Fibroblast of lung (primary cell): ENCODE measurements around the gene ARID2. TPM values are rescaled to one million over a fixed set of nuclear protein-coding genes. Genes with fewer than 3 reads are reported as not detected.

Experiments
- DNase-seq, 2 donors: peaks; one replicate each; pipeline versions ENCODE4 v3.0.0 to v3.0.0-alpha.2; 2010; ENCODE audit warnings: low read depth in 2 of 2
- H2AFZ ChIP-seq: 2 replicates; pipeline ENCODE4 v1.5.1; 2012; ENCODE audit warnings: low read length, control low read depth, inconsistent platforms
- H3K27ac ChIP-seq: 2 replicates; pipeline ENCODE4 v1.5.1; 2011; ENCODE audit warnings: low read length, control low read depth; ENCODE audit not compliant: insufficient read depth
- H3K27me3 ChIP-seq: 2 replicates; pipeline ENCODE4 v1.5.1; 2011; ENCODE audit warnings: mild to moderate bottlenecking, low read length; ENCODE audit not compliant: control insufficient read depth, insufficient read depth
- H3K36me3 ChIP-seq: 2 replicates; pipeline ENCODE4 v1.5.1; 2011; ENCODE audit warnings: low read length; ENCODE audit not compliant: control insufficient read depth, insufficient read depth
- H3K4me1 ChIP-seq: 2 replicates; pipeline ENCODE4 v1.5.1; 2011; ENCODE audit warnings: low read length; ENCODE audit not compliant: control insufficient read depth, insufficient read depth; ENCODE audit errors: extremely low read depth
- H3K4me2 ChIP-seq: 2 replicates; pipeline ENCODE4 v1.5.1; 2011; ENCODE audit warnings: low read length, control low read depth; ENCODE audit not compliant: insufficient read depth; ENCODE audit errors: extremely low read depth
- H3K4me3 ChIP-seq, 4 experiments: fragments of 200-600 bp in 1 of 4; sonication (generic) in 1 of 4; replicated peaks in 1 of 4; 2 replicates each; pipeline ENCODE4 v1.5.1; 2011 to 2016; ENCODE audit warnings: low read length in 4 of 4, low read depth in 3 of 4, mild to moderate bottlenecking in 3 of 4, control low read depth in 2 of 4, inconsistent platforms in 1 of 4, mixed read lengths in 1 of 4; ENCODE audit not compliant: insufficient read depth in 1 of 4; ENCODE audit errors: control extremely low read depth in 1 of 4
- H3K79me2 ChIP-seq: 2 replicates; pipeline ENCODE4 v1.5.1; 2012; ENCODE audit warnings: mild to moderate bottlenecking, low read length, inconsistent platforms; ENCODE audit not compliant: control insufficient read depth, insufficient read depth
- H3K9ac ChIP-seq: 2 replicates; pipeline ENCODE4 v1.5.1; 2011; ENCODE audit warnings: mild to moderate bottlenecking, low read length, control low read depth; ENCODE audit not compliant: insufficient read depth
- H3K9me3 ChIP-seq: 2 replicates; pipeline ENCODE4 v1.5.1; 2012; ENCODE audit warnings: low read depth, low read length; ENCODE audit not compliant: control insufficient read depth, insufficient read depth
- H4K20me1 ChIP-seq: 2 replicates; pipeline ENCODE4 v1.5.1; 2011; ENCODE audit warnings: low read length; ENCODE audit not compliant: control insufficient read depth, insufficient read depth; ENCODE audit errors: extremely low read depth
- CTCF ChIP-seq, 2 donors: IDR thresholded peaks in 1 of 2; conservative IDR thresholded peaks in 1 of 2; 1 replicate in 1 of 2; 2 replicates in 1 of 2; pipeline ENCODE4 v1.5.1; 2011 to 2012; ENCODE audit warnings: low read length in 2 of 2, control low read depth in 1 of 2, inconsistent platforms in 1 of 2, low read depth in 1 of 2, mild to moderate bottlenecking in 1 of 2
- EZH2 ChIP-seq: IDR thresholded peaks from 2 replicates; pipeline ENCODE4 v1.5.1; 2012; ENCODE audit warnings: low read length, control low read depth, mild to moderate bottlenecking; ENCODE audit errors: missing control alignments
- polyA plus RNA-seq, 2 donors: library from polyadenylated mRNA; depleted of rRNA in 1 of 2; stranded (reverse) in 1 of 2; unstranded in 1 of 2; fragments of >200 nt; gene quantifications; 2 replicates each; pipeline ENCODE4 v1.2.1, GENCODE V29; 2011 to 2012; ENCODE audit warnings: missing spikeins in 1 of 2
- total RNA-seq: library from RNA; depleted of rRNA; stranded (reverse); fragments of >200 nt; gene quantifications from 2 replicates; pipeline ENCODE4 v1.2.1, GENCODE V29; 2014

The ARID2 gene
- total and polyA plus RNA-seq, 2 donors (not counting 1 experiment from before 2014, with no cell fraction given), result 14.5 to 15.7 TPM

- Histone ChIP-seq H3K4me1 (no peaks in the 10 kb centered on the region), H3K9me3 (no peaks in the 10 kb centered on the region), H4K20me1 (no peaks in the 10 kb centered on the region), H3K27ac (no peak overlapping the region), H3K27me3 (no peaks in the 10 kb centered on the region), H2AFZ (no peak overlapping the region), H3K9ac (no peak overlapping the region), H3K4me2 (no peak overlapping the region), H3K4me3 (no peak overlapping the region), H3K36me3 (peaks cover 2% of the 10 kb centered on the region), H3K79me2 (no peaks in the 10 kb centered on the region)
- TF ChIP-seq EZH2 (no peak), CTCF (conservative IDR thresholded peaks at IDR 0.05 in 1 of 2, IDR thresholded peaks at IDR 0.05 in 1 of 2; ENCODE audit: low read depth in 1 of 2, low read length in 2 of 2) (no peak)
- peak in 1 of 2 donors; percentile 14 for DNase-seq
Measured at GRCh38 chr12:45890276-45890675, 160.8 kb downstream of the ARID2 start.

- H4K20me1 ChIP-seq, result no peaks in the 10 kb centered on the region
- no peaks in the 10 kb centered on the region for H3K4me1 ChIP-seq
- peak in 1 of 2 donors; percentile 13 for DNase-seq
- no peaks in the 10 kb centered on the region for H3K79me2 ChIP-seq
- peak; percentile 21 to 32 for TF ChIP-seq CTCF (conservative IDR thresholded peaks at IDR 0.05 in 1 of 2, IDR thresholded peaks at IDR 0.05 in 1 of 2; ENCODE audit: low read depth in 1 of 2, low read length in 2 of 2)
- no peak for TF ChIP-seq EZH2
- no peaks in the 10 kb centered on the region for H3K27me3 ChIP-seq
- no peak overlapping the region for H3K9ac ChIP-seq
- H3K4me3 ChIP-seq, result no peak overlapping the region
- no peak overlapping the region for H2AFZ ChIP-seq
- H3K36me3 ChIP-seq, result peaks cover 2% of the 10 kb centered on the region
- H3K4me2 ChIP-seq, result no peak overlapping the region
- H3K9me3 ChIP-seq, result no peaks in the 10 kb centered on the region
- no peak overlapping the region for H3K27ac ChIP-seq
Measured at GRCh38 chr12:45893240-45893639, 163.7 kb downstream of the ARID2 start.

GRCh38 chr12:45895961-45896360, 166.5 kb downstream of the ARID2 start:
- H3K4me2 ChIP-seq, result no peak overlapping the region
- no peak overlapping the region for H3K27ac ChIP-seq
- no peaks in the 10 kb centered on the region for H3K4me1 ChIP-seq
- no peak for DNase-seq
- H3K9ac ChIP-seq, result no peak overlapping the region
- no peak overlapping the region for H3K4me3 ChIP-seq
- H3K9me3 ChIP-seq, result no peaks in the 10 kb centered on the region
- no peaks in the 10 kb centered on the region for H3K79me2 ChIP-seq
- H2AFZ ChIP-seq, result no peak overlapping the region
- no peaks in the 10 kb centered on the region for H3K27me3 ChIP-seq
- H3K36me3 ChIP-seq, result peaks cover 2% of the 10 kb centered on the region
- no peaks in the 10 kb centered on the region for H4K20me1 ChIP-seq
- TF ChIP-seq CTCF (conservative IDR thresholded peaks at IDR 0.05 in 1 of 2, IDR thresholded peaks at IDR 0.05 in 1 of 2; ENCODE audit: low read depth in 1 of 2, low read length in 2 of 2) (no peak), EZH2 (no peak)
